CD4-positive, alpha-beta memory T cell (primary cell): ENCODE measurements around the gene SAMD11. TPM values are rescaled to one million over a fixed set of nuclear protein-coding genes. Genes with fewer than 3 reads are reported as not detected.

Experiments
- CTCF ChIA-PET: fragments of 350-600 bp; sonication (Branson Sonifier 250); formaldehyde crosslinking; loops from one replicate; lab custom pipeline; 2021; ENCODE audit warnings: inconsistent platforms; ENCODE audit not compliant: partially characterized antibody; lab: Charles Lee
- POLR2A ChIA-PET: fragments of 350-600 bp; sonication (Branson Sonifier 250); formaldehyde crosslinking; loops from one replicate; lab custom pipeline; 2021; ENCODE audit not compliant: partially characterized antibody; lab: Charles Lee
- DNase-seq, 5 donors: peaks; one replicate each; pipeline versions ENCODE4 v3.0.0 to v3.0.0-alpha.2; 2020 to 2022; ENCODE audit warnings: mixed read lengths in 1 of 5
- H3K27ac ChIP-seq: one replicate; pipeline ENCODE4 v1.7.0; 2013; ENCODE audit warnings: low read depth, low read length
- H3K27me3 ChIP-seq: 2 replicates; pipeline ENCODE4 v1.7.0; 2013; ENCODE audit warnings: mild to moderate bottlenecking, low read length, moderate library complexity; ENCODE audit not compliant: insufficient read depth
- H3K36me3 ChIP-seq: 2 replicates; pipeline ENCODE4 v1.7.0; 2013; ENCODE audit warnings: mild to moderate bottlenecking, low read length, moderate library complexity; ENCODE audit not compliant: insufficient read depth
- H3K4me1 ChIP-seq: 2 replicates; pipeline ENCODE4 v1.7.0; 2013; ENCODE audit warnings: mild to moderate bottlenecking, low read length, moderate library complexity; ENCODE audit not compliant: insufficient read depth
- H3K4me3 ChIP-seq, 2 donors: one replicate each; pipeline ENCODE4 v1.7.0; 2013; ENCODE audit warnings: low read length in 2 of 2, mild to moderate bottlenecking in 1 of 2
- H3K9me3 ChIP-seq, 2 donors: one replicate each; pipeline ENCODE4 v1.7.0; 2013; ENCODE audit warnings: low read length in 2 of 2, control low read depth in 1 of 2; ENCODE audit not compliant: control insufficient read depth in 1 of 2
- H3K27ac Mint-ChIP-seq, 7 donors: one replicate each; pipeline ENCODE4 v1.8.0; 2020 to 2021; ENCODE audit warnings: mixed read lengths in 7 of 7, mild to moderate bottlenecking in 6 of 7, inconsistent platforms in 3 of 7, moderate library complexity in 3 of 7
- H3K27me3 Mint-ChIP-seq, 2 donors: one replicate each; pipeline ENCODE4 v1.8.0; 2020 to 2021; ENCODE audit warnings: mixed read lengths in 2 of 2
- H3K36me3 Mint-ChIP-seq, 2 donors: one replicate each; pipeline ENCODE4 v1.8.0; 2020 to 2021; ENCODE audit warnings: mixed read lengths in 2 of 2, inconsistent platforms in 1 of 2, mild to moderate bottlenecking in 1 of 2
- H3K4me1 Mint-ChIP-seq, 4 donors: one replicate each; pipeline ENCODE4 v1.8.0; 2020 to 2021; ENCODE audit warnings: mixed read lengths in 4 of 4, mild to moderate bottlenecking in 1 of 4
- H3K4me3 Mint-ChIP-seq, 8 donors: one replicate each; pipeline ENCODE4 v1.8.0; 2020 to 2021; ENCODE audit warnings: mixed read lengths in 8 of 8, mild to moderate bottlenecking in 7 of 8, moderate library complexity in 6 of 8, inconsistent platforms in 3 of 8
- H3K9me3 Mint-ChIP-seq, 8 donors: one replicate each; pipeline ENCODE4 v1.8.0; 2020 to 2021; ENCODE audit warnings: mixed read lengths in 8 of 8, mild to moderate bottlenecking in 5 of 8, inconsistent platforms in 3 of 8, moderate library complexity in 1 of 8
- intact Hi-C: fragments of 100-400 bp; cut with micrococcal nuclease; formaldehyde crosslinking; loops from one replicate; pipeline ENCODE4 v1.15.1; 2023
- polyA plus RNA-seq, 2 donors: library from polyadenylated mRNA; unstranded; fragments of 300-500 nt; fragmentation: Illumina TruSeq; gene quantifications; one replicate each; pipeline ENCODE4 v1.2.3, GENCODE V29; 2021
- total RNA-seq, 2 experiments: library from RNA; stranded (reverse); gene quantifications; one replicate each; pipeline ENCODE4 v1.2.3, GENCODE V29; 2021

SAMD11 gene
- total and polyA plus RNA-seq, 4 experiments from 2014 or later, result 0.10 TPM; not detected in 3

DNA sequence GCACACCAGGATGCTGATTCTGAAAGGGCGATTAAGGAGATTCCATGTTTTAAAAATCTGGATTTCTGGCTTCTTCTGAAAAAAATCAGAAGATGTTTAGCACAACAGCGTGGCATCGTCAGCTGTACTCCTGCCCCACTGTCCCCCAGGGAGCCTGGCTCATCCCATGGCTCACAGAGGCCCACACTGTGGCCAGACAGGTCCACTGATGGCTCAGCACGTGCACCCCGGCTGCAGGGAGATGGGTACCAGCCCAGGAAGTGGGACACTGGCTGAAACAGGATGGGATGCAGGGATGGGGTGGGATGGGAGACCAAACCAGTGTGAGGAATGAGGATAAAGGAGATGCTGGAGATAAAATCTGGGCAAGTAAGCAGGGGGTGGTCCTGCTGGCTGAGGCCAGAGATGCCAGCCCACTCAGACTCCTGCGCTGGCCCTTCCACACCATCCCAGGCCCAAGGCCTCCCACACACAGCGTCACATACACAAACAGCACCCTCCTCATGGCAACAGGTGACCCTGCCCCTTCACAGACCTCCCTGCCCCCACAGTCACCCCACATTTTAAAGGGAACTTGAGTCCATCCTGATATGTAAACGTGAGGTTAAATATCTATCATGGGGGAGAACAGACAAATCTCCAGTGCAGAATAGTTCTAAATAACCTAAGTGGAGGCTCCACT, 23.9 kb upstream of the SAMD11 start:
- H3K9me3 Mint-ChIP-seq, result peaks cover 2 to 22% (median 18%) of the 10 kb centered on the region in 8 donors
- ChIA-PET CTCF (no interaction called here), POLR2A (interaction anchor here (1.1 kb wide), 1 partner anchor 59 kb away, joined by 3 read pairs; the partner anchor contains the start of gene NOC2L)
- DNase-seq, result no peak
- peaks cover 0 to 3% of the 10 kb centered on the region in 2 donors for H3K9me3 ChIP-seq
- H3K36me3 ChIP-seq, result no peaks in the 10 kb centered on the region
- intact Hi-C loops, result no loop called here
- H3K36me3 Mint-ChIP-seq, result peaks cover 0 to 8% of the 10 kb centered on the region in 2 donors
- H3K27me3 Mint-ChIP-seq, result peaks cover 24 to 30% of the 10 kb centered on the region in 2 donors
- no peak overlapping the region for H3K4me3 Mint-ChIP-seq
- H3K4me3 ChIP-seq, result no peak overlapping the region
- peaks cover 6 to 34% (median 11%) of the 10 kb centered on the region in 4 donors for H3K4me1 Mint-ChIP-seq
- no peak overlapping the region for H3K27ac ChIP-seq
- peaks cover 14% of the 10 kb centered on the region for H3K4me1 ChIP-seq
- no peaks in the 10 kb centered on the region for H3K27me3 ChIP-seq
- no peak overlapping the region for H3K27ac Mint-ChIP-seq

GRCh38 chr1:901108-901859, 22.4 kb upstream of the SAMD11 start:
- H3K4me3 Mint-ChIP-seq, result no peak overlapping the region
- POLR2A ChIA-PET, result no interaction called here
- Histone ChIP-seq H3K27me3 (no peaks in the 10 kb centered on the region), H3K4me1 (peaks cover 21% of the 10 kb centered on the region), H3K27ac (no peak overlapping the region), H3K4me3 (no peak overlapping the region), H3K36me3 (no peaks in the 10 kb centered on the region), H3K9me3 (peaks cover 0 to 3% of the 10 kb centered on the region in 2 donors)
- CTCF ChIA-PET, result interaction anchor here (1.4 kb wide), 1 partner anchor 75 kb away, joined by 4 read pairs; no protein-coding TSS in a partner anchor
- H3K27me3 Mint-ChIP-seq, result peaks cover 25 to 29% of the 10 kb centered on the region in 2 donors
- peaks cover 0 to 8% of the 10 kb centered on the region in 2 donors for H3K36me3 Mint-ChIP-seq
- peaks cover 2 to 21% (median 18%) of the 10 kb centered on the region in 8 donors for H3K9me3 Mint-ChIP-seq
- H3K27ac Mint-ChIP-seq, result peak overlapping the region in 1 of 7 donors; percentile 69
- H3K4me1 Mint-ChIP-seq, result peaks cover 6 to 40% (median 16%) of the 10 kb centered on the region in 4 donors
- intact Hi-C loops, result no loop called here
- DNase-seq, result no peak

DNA sequence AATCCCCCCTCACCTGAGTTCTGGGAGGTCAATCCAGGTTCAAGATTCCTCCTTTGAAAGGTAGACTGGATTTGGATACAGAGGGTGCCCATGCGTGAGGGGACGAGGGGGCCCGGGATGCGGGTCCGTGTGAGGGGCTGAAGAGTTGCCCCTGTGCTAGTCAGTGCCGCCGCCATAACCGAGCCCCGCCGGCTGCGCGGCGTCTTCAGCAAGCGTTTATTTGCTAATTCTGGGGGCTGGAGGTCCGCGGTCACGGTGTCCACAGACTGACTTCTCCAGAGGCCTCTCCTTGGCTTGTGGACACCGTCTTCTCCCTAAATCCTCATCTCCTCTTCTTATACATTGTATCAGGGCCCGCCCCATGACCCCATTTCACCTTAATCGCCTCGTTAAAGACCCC, 20.9 kb upstream of the SAMD11 start:
- H3K27me3 Mint-ChIP-seq, result peaks cover 15 to 21% of the 10 kb centered on the region in 2 donors
- H3K4me3 Mint-ChIP-seq, result no peak overlapping the region
- no peak overlapping the region for H3K4me3 ChIP-seq
- peaks cover 2 to 10% (median 8%) of the 10 kb centered on the region in 8 donors for H3K9me3 Mint-ChIP-seq
- H3K27ac Mint-ChIP-seq, result peak overlapping the region in 1 of 7 donors; percentile 57
- H3K9me3 ChIP-seq, result no peaks in the 10 kb centered on the region
- H3K27me3 ChIP-seq, result no peaks in the 10 kb centered on the region
- POLR2A ChIA-PET, result no interaction called here
- DNase-seq, result no peak
- H3K4me1 ChIP-seq, result peaks cover 21% of the 10 kb centered on the region
- no peak overlapping the region for H3K27ac ChIP-seq
- CTCF ChIA-PET, result interaction anchor here (1.4 kb wide), 1 partner anchor 73 kb away, joined by 4 read pairs; no protein-coding TSS in a partner anchor
- intact Hi-C loops, result no loop called here
- H3K4me1 Mint-ChIP-seq, result peaks cover 6 to 38% (median 16%) of the 10 kb centered on the region in 4 donors
- H3K36me3 Mint-ChIP-seq, result peaks cover 0 to 8% of the 10 kb centered on the region in 2 donors
- no peaks in the 10 kb centered on the region for H3K36me3 ChIP-seq

DNA sequence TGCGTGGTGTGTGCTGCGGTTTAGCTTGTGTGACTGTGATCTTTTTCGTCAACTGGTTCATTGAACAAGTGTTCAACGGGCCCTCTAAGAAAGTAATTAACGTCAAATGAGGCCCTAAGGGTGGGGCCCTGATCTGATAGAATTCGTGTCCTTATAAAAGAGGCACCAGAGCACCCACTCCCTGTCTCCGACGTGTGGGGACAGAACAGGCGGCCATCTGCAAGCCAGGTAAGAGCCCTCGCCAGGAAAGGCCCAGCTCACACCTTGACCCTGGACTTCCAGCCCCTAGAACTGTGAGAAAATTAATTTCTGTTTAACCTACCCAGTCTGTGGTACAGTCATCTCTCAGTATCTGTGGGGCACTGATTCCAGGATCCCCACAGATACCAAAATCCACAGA, 20.4 kb upstream of the SAMD11 start:
- H3K27ac Mint-ChIP-seq, result peak overlapping the region in 1 of 7 donors; percentile 57
- Histone ChIP-seq H3K4me3 (no peak overlapping the region), H3K9me3 (no peaks in the 10 kb centered on the region), H3K27me3 (no peaks in the 10 kb centered on the region), H3K4me1 (peaks cover 16% of the 10 kb centered on the region), H3K36me3 (no peaks in the 10 kb centered on the region), H3K27ac (no peak overlapping the region)
- H3K4me3 Mint-ChIP-seq, result peak overlapping the region in 5 of 8 donors; percentile 9 to 62 (median 40)
- peaks cover 16 to 22% of the 10 kb centered on the region in 2 donors for H3K27me3 Mint-ChIP-seq
- intact Hi-C loops, result no loop called here
- peaks cover 0 to 8% (median 3%) of the 10 kb centered on the region in 8 donors for H3K9me3 Mint-ChIP-seq
- ChIA-PET POLR2A (no interaction called here), CTCF (interaction anchor here (1.4 to 2.1 kb wide), 2 partner anchors 34 to 73 kb away, joined by 5 to 14 read pairs; no protein-coding TSS in a partner anchor)
- no peak for DNase-seq
- H3K4me1 Mint-ChIP-seq, result peaks cover 4 to 33% (median 12%) of the 10 kb centered on the region in 4 donors
- H3K36me3 Mint-ChIP-seq, result peaks cover 0 to 4% of the 10 kb centered on the region in 2 donors

- Histone ChIP-seq H3K4me3 (no peak overlapping the region), H3K36me3 (no peaks in the 10 kb centered on the region), H3K27ac (no peak overlapping the region), H3K27me3 (no peaks in the 10 kb centered on the region), H3K4me1 (peaks cover 12% of the 10 kb centered on the region), H3K9me3 (no peaks in the 10 kb centered on the region)
- Mint-ChIP-seq H3K27me3 (peaks cover 13 to 22% of the 10 kb centered on the region in 2 donors), H3K36me3 (no peaks in the 10 kb centered on the region), H3K4me3 (peak overlapping the region in 4 of 8 donors; percentile 8 to 62 (median 49)), H3K9me3 (peaks cover 0 to 4% (median 0%) of the 10 kb centered on the region in 8 donors), H3K27ac (peak overlapping the region in 1 of 7 donors; percentile 57), H3K4me1 (peaks cover 0 to 28% (median 7%) of the 10 kb centered on the region in 4 donors)
- no peak for DNase-seq
- intact Hi-C loops, result loop anchor here (1.0 kb wide), 1 partner anchor 73 kb away; no protein-coding TSS in a partner anchor
- CTCF ChIA-PET, result interaction anchor here (1.4 to 2.1 kb wide), 2 partner anchors 34 to 72 kb away, joined by 5 to 14 read pairs; no protein-coding TSS in a partner anchor
- POLR2A ChIA-PET, result no interaction called here
Observed at GRCh38 chr1:903721-904271, 19.9 kb upstream of the SAMD11 start.

DNA sequence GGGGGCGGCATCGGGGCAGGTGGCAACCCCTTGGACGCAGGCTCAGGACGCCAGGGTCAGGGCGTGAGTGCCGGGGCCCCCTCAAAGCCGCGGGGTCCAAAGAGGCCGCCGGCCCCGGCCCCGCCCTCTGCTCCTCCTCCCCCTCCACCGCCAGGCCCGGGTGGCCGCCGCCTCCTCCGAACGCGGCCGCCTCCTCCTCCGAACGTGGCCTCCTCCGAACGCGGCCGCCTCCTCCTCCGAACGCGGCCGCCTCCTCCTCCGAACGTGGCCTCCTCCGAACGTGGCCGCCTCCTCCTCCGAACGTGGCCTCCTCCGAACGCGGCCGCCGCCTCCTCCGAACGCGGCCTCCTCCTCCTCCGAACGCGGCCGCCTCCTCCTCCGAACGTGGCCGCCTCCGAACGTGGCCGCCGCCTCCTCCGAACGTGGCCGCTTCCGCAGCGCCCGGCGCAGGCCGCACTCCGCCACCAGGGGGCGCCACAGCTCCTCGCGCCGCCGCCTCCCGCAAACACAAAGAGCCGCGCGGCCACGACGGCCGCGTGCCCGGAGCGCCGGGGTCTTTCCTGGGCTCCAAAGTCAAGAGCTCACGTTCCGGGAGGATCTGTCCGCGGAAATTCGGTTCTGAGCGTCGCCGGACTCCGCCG, 19.3 kb upstream of the SAMD11 start:
- intact Hi-C loops, result loop anchor here (1.0 kb wide), 1 partner anchor 72 kb away; no protein-coding TSS in a partner anchor

More for the DNA sequence above, 19.3 kb upstream of the SAMD11 start:
- Mint-ChIP-seq H3K27ac (peak overlapping the region in 2 of 7 donors; percentile 57 to 72), H3K9me3 (peaks cover 0 to 4% (median 0%) of the 10 kb centered on the region in 8 donors), H3K27me3 (peaks cover 13 to 22% of the 10 kb centered on the region in 2 donors), H3K4me3 (peak overlapping the region; percentile 31 to 80 (median 64)), H3K36me3 (no peaks in the 10 kb centered on the region), H3K4me1 (peaks cover 0 to 23% (median 7%) of the 10 kb centered on the region in 4 donors)
- no peak overlapping the region for H3K27ac ChIP-seq
- ChIA-PET CTCF (interaction anchor here (0.6 to 2.5 kb wide), 7 partner anchors 16 to 80 kb away, joined by 3 to 14 read pairs (median 7); partner anchors contain the start of genes NOC2L and PLEKHN1), POLR2A (interaction anchor here (1.2 to 1.7 kb wide), 3 partner anchors 66 to 78 kb away, joined by 3 to 6 read pairs (median 4); no protein-coding TSS in a partner anchor)
- H3K4me1 ChIP-seq, result peaks cover 12% of the 10 kb centered on the region
- no peak overlapping the region for H3K4me3 ChIP-seq
- no peaks in the 10 kb centered on the region for H3K27me3 ChIP-seq
- no peaks in the 10 kb centered on the region for H3K36me3 ChIP-seq
- H3K9me3 ChIP-seq, result no peaks in the 10 kb centered on the region
- peak; percentile 82 to 88 (median 88) for DNase-seq
